T-cell (primary cell): ENCODE data around the gene PDRG1. TPM values are rescaled to one million over a fixed set of nuclear protein-coding genes. Genes with fewer than 3 reads are reported as not detected.

ENCODE experiments used
- ATAC-seq, 4 experiments: fragments of 200-7000 bp in 3 of 4; fragments of 150-1000 bp in 1 of 4; cut with Tn5 transposase; replicated peaks in 1 of 4; 1 replicate in 3 of 4; 2 replicates in 1 of 4; pipeline ENCODE4 v1.10.0; 2021; ENCODE audit warnings: moderate library complexity in 3 of 4, mild to moderate bottlenecking in 2 of 4, moderate number of reproducible peaks in 1 of 4
- CTCF ChIA-PET, 2 donors: fragments of 300-600 bp; sonication (Branson Sonifier 250); formaldehyde crosslinking; loops; one replicate each; lab custom pipeline; 2022; ENCODE audit warnings: antibody characterized with exemption in 2 of 2; lab: Charles Lee
- POLR2A ChIA-PET, 2 donors: fragments of 300-600 bp; sonication (Branson Sonifier 250); formaldehyde crosslinking; loops; one replicate each; lab custom pipeline; 2022; ENCODE audit warnings: antibody characterized with exemption in 2 of 2; lab: Charles Lee
- DNase-seq, 35 experiments: peaks; one replicate each; pipeline versions ENCODE4 v3.0.0 to v3.0.0-alpha.2; 2013 to 2023
- H3K27ac ChIP-seq: one replicate; pipeline ENCODE4 v1.5.1; 2013; ENCODE audit warnings: low read length
- H3K27me3 ChIP-seq, 2 experiments: replicated peaks in 1 of 2; 1 replicate in 1 of 2; 2 replicates in 1 of 2; pipeline versions ENCODE4 v1.6.1 to v1.7.0; 2013; ENCODE audit warnings: low read length in 1 of 2, mixed read lengths in 1 of 2; ENCODE audit not compliant: control insufficient read depth in 2 of 2, insufficient read depth in 2 of 2; ENCODE audit errors: extremely low read depth in 1 of 2
- H3K36me3 ChIP-seq, 2 donors: 1 replicate in 1 of 2; 2 replicates in 1 of 2; pipeline versions ENCODE4 v1.6.1 to v1.7.0; 2013; ENCODE audit warnings: low read length in 1 of 2; ENCODE audit not compliant: control insufficient read depth in 2 of 2, insufficient read depth in 1 of 2; ENCODE audit errors: extremely low read depth in 1 of 2
- H3K4me1 ChIP-seq, 2 experiments: 1 replicate in 1 of 2; 2 replicates in 1 of 2; pipeline versions ENCODE4 v1.6.1 to v1.7.0; 2013; ENCODE audit warnings: low read length in 2 of 2, mixed read lengths in 1 of 2; ENCODE audit not compliant: insufficient read depth in 2 of 2, control insufficient read depth in 1 of 2; ENCODE audit errors: extremely low read depth in 1 of 2
- H3K4me3 ChIP-seq, 2 donors: 1 replicate in 1 of 2; 2 replicates in 1 of 2; pipeline versions ENCODE4 v1.5.1 to v1.7.0; 2013; ENCODE audit warnings: mild to moderate bottlenecking in 2 of 2, low read length in 1 of 2, moderate library complexity in 1 of 2; ENCODE audit not compliant: control insufficient read depth in 1 of 2; ENCODE audit errors: extremely low read depth in 1 of 2
- H3K9me3 ChIP-seq: 2 replicates; pipeline ENCODE4 v1.7.0; 2013
- H3K27ac Mint-ChIP-seq, 2 donors: one replicate each; pipeline ENCODE4 v1.8.0; 2020 to 2021; ENCODE audit warnings: mild to moderate bottlenecking in 2 of 2, mixed read lengths in 2 of 2
- H3K27me3 Mint-ChIP-seq, 2 donors: one replicate each; pipeline ENCODE4 v1.8.0; 2021 to 2022; ENCODE audit warnings: mixed read lengths in 2 of 2
- H3K36me3 Mint-ChIP-seq: one replicate; pipeline ENCODE4 v1.8.0; 2021; ENCODE audit warnings: mixed read lengths
- H3K4me1 Mint-ChIP-seq, 3 donors: one replicate each; pipeline ENCODE4 v1.8.0; 2020 to 2022; ENCODE audit warnings: mixed read lengths in 3 of 3, mild to moderate bottlenecking in 1 of 3
- H3K4me3 Mint-ChIP-seq, 3 donors: one replicate each; pipeline ENCODE4 v1.8.0; 2020 to 2022; ENCODE audit warnings: mild to moderate bottlenecking in 3 of 3, mixed read lengths in 3 of 3, moderate library complexity in 3 of 3
- H3K9me3 Mint-ChIP-seq, 3 donors: one replicate each; pipeline ENCODE4 v1.8.0; 2020 to 2022; ENCODE audit warnings: mixed read lengths in 3 of 3
- WGBS: methylation state at CpG from one replicate; pipeline ENCODE4 v1.1.5; 2013; ENCODE audit warnings: missing lambda C conversion rate; ENCODE audit not compliant: insufficient coverage; 5-methylcytosine and 5-hydroxymethylcytosine counted together
- total RNA-seq, 35 experiments: library from RNA in 6 of 35; stranded (reverse) in 6 of 35; fragments of 120-200 nt in 1 of 35; gene quantifications; one replicate each; pipeline versions ENCODE4 v1.2.1 to v1.2.4 and lab custom pipeline; 2013 to 2026

Gene PDRG1
- total RNA-seq, 5 donors from 2014 or later (not counting 1 experiment from before 2014, with no cell fraction given), result 7.5 to 14.5 (median 11.6) TPM

DNA sequence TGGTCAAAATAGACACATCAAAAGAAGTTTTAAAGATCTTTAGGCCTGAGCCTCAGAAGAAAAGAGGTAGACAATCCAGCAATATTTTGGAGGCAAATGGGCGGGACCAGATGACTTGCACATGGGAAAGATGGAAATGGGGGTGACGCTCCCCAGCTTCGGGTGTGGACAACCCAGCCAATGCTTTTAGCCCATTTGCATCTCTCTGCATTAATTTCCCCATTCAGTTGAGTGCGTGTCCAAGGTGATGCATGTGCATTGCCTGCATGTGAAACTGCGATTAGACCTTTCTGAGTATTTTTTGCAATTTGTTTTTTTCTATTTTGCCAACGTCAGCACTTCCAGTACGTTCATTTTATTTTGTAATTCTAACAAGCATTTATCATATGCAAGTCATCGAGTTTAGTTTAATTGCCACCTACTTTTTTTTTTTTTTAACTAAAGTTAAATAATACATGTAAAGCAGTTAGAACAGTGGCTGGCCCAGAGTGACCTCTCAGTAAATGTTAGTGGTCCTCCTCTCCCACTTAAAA lies 24.2 kb downstream of the PDRG1 start:
- Histone ChIP-seq H3K27me3 (peaks cover 0 to 33% of the 10 kb centered on the region in 2 experiments), H3K9me3 (no peaks in the 10 kb centered on the region), H3K27ac (no peak overlapping the region), H3K36me3 (no peaks in the 10 kb centered on the region), H3K4me1 (no peaks in the 10 kb centered on the region), H3K4me3 (no peak overlapping the region)
- no peak overlapping the region for H3K27ac Mint-ChIP-seq
- no peak for DNase-seq
- ChIA-PET POLR2A (no interaction called here), CTCF (no interaction called here)
- no peaks in the 10 kb centered on the region for H3K9me3 Mint-ChIP-seq
- ATAC-seq, result no peak
- H3K4me1 Mint-ChIP-seq, result no peaks in the 10 kb centered on the region
- peaks cover 33 to 35% of the 10 kb centered on the region in 2 donors for H3K27me3 Mint-ChIP-seq
- no peaks in the 10 kb centered on the region for H3K36me3 Mint-ChIP-seq
- WGBS, result 100% methylated on average over 1 of the region's 8 CpGs
- H3K4me3 Mint-ChIP-seq, result no peak overlapping the region

DNA sequence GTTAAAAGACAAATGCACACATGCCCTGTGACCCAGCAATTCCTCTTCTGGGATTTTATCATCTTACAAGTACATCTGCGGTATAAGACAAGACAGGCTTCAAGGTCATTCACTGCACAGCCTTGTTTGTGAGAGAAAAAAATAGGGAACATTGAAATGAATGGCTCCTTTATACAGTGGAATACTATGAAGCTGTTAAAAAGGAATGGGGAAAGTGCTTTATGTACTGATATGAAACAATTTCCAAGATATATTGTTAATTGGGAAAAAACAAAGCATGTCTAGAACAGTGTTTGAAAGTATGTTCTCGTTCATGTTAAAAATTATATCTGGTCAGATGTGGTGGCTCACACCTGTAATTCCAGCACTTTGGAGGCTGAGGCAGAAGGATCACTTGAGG lies 25.4 kb downstream of the PDRG1 start:
- ChIA-PET CTCF (no interaction called here), POLR2A (interaction anchor here in 1 of 2 donors (0.7 kb wide), 1 partner anchor 108 kb away, joined by 3 read pairs; no protein-coding TSS in a partner anchor)
- no peaks in the 10 kb centered on the region for H3K9me3 Mint-ChIP-seq
- H3K9me3 ChIP-seq, result no peaks in the 10 kb centered on the region
- no peak overlapping the region for H3K27ac Mint-ChIP-seq
- ATAC-seq (no peak), DNase-seq (no peak)
- H3K4me1 Mint-ChIP-seq, result no peaks in the 10 kb centered on the region
- no peak overlapping the region for H3K4me3 Mint-ChIP-seq
- H3K36me3 ChIP-seq, result no peaks in the 10 kb centered on the region
- no peaks in the 10 kb centered on the region for H3K4me1 ChIP-seq
- WGBS, result no CpG with 5 or more reads among the region's 2 CpGs
- H3K27me3 Mint-ChIP-seq, result peaks cover 35 to 38% of the 10 kb centered on the region in 2 donors
- H3K4me3 ChIP-seq, result no peak overlapping the region
- H3K36me3 Mint-ChIP-seq, result no peaks in the 10 kb centered on the region
- peaks cover 0 to 35% of the 10 kb centered on the region in 2 experiments for H3K27me3 ChIP-seq
- no peak overlapping the region for H3K27ac ChIP-seq

DNA sequence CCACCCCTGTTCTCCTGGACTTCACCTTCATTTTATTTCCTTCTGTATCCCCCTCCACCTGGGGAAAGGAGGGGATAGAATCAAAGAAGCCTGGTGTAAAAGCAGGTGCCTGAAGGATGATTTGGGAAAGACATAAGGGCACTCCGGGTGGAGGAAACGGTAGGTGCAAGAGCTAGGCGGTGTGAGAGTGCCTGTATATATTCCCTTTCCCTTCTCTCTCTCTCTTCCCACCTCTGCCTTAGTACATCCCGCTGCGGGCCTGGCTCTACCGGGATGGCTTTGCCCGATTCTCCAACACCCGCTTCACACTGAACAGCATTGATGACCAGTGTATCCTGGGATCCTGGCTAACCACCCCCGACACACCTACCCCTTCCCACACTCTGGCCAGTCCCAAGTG lies 26.2 kb downstream of the PDRG1 start:
- CTCF ChIA-PET, result no interaction called here
- Mint-ChIP-seq H3K27ac (no peak overlapping the region), H3K36me3 (no peaks in the 10 kb centered on the region), H3K4me3 (no peak overlapping the region), H3K27me3 (peaks cover 34 to 38% of the 10 kb centered on the region in 2 donors), H3K4me1 (no peaks in the 10 kb centered on the region), H3K9me3 (no peaks in the 10 kb centered on the region)
- DNase-seq (no peak), ATAC-seq (no peak)
- H3K27me3 ChIP-seq, result peaks cover 0 to 32% of the 10 kb centered on the region in 2 experiments
- H3K27ac ChIP-seq, result no peak overlapping the region
- POLR2A ChIA-PET, result no interaction called here
- H3K9me3 ChIP-seq, result no peaks in the 10 kb centered on the region
- H3K4me3 ChIP-seq, result no peak overlapping the region
- H3K36me3 ChIP-seq, result no peaks in the 10 kb centered on the region
- WGBS, result 83% methylated on average over 6 of the region's 9 CpGs
- H3K4me1 ChIP-seq, result no peaks in the 10 kb centered on the region

DNA sequence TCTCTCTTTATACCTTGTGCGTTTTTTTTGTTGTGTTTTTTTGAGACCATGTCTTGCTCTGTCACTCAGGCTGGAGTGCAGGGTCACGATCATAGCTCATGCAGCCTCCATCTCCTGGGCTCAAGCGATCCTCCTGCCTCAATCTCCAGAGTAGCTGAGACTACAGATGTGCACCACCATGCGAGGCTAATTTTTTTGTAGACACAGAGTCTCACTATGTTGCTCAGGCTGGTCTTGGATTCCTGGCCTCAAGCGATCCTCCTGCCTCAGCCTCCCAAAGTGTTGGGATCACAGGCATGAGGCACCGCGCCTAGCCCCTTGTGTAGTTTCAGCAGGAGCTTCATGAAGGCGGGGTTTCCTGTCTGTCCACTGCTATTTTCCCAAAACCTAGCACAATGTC lies 27.3 kb downstream of the PDRG1 start:
- no peaks in the 10 kb centered on the region for H3K4me1 Mint-ChIP-seq
- H3K4me1 ChIP-seq, result no peaks in the 10 kb centered on the region
- ChIA-PET CTCF (no interaction called here), POLR2A (no interaction called here)
- H3K36me3 Mint-ChIP-seq, result no peaks in the 10 kb centered on the region
- no peak overlapping the region for H3K4me3 Mint-ChIP-seq
- H3K27ac ChIP-seq, result no peak overlapping the region
- 83% methylated on average over 8 of the region's 8 CpGs for WGBS
- DNase-seq (no peak), ATAC-seq (no peak)
- no peaks in the 10 kb centered on the region for H3K9me3 Mint-ChIP-seq
- H3K36me3 ChIP-seq, result no peaks in the 10 kb centered on the region
- H3K4me3 ChIP-seq, result no peak overlapping the region
- H3K9me3 ChIP-seq, result no peaks in the 10 kb centered on the region
- no peak overlapping the region for H3K27ac Mint-ChIP-seq
- peaks cover 40 to 48% of the 10 kb centered on the region in 2 donors for H3K27me3 Mint-ChIP-seq
- peaks cover 0 to 43% of the 10 kb centered on the region in 2 experiments for H3K27me3 ChIP-seq

DNA sequence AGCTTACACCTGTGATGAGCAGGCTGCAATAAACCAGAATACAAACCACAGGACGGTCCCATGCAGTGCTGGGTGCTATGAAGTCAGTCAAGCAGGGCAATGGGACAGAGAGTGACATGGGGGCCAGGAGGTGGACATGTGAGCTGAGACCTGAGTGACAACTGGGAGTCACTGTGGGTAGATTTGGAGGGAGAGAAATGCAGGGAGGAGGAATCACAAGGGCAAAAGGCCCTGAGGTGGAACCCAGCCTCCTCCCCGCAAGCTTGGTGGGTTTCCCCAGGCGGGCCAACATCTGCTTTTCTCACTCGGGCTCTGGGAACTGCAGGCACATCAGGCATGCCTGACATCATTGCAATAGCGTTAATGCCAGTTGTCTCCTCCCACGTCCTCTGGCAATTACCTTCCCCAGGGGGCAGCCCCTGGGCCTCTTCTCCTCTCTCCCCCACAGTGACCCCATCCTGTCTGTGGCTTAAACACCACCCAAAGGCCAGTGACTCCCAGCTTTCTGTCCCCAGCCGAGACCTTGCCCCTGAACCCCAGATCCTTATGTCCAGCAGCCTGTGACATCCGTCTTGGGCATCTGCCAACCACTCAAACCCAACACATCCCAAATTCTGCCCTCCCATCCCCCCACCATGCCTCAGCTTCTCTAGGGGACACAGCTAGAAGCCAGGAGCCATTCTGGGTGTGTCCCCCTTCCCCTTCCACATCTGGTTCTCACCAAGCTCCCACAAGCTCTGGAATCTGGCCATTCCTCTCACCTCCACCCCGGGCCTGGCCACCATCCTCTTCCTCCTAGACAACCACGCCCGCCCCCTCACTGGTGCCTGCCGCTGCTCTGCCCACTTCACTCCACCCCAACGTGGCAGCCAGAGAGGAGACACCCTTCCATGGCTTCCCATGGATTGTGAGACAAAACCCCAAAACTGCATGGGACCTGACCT lies 28.2 kb downstream of the PDRG1 start:
- Histone ChIP-seq H3K4me3 (no peak overlapping the region), H3K4me1 (no peaks in the 10 kb centered on the region), H3K36me3 (no peaks in the 10 kb centered on the region), H3K27me3 (peaks cover 0 to 41% of the 10 kb centered on the region in 2 experiments), H3K9me3 (no peaks in the 10 kb centered on the region), H3K27ac (no peak overlapping the region)
- H3K36me3 Mint-ChIP-seq, result no peaks in the 10 kb centered on the region
- POLR2A ChIA-PET, result no interaction called here
- no peaks in the 10 kb centered on the region for H3K9me3 Mint-ChIP-seq
- H3K4me1 Mint-ChIP-seq, result no peaks in the 10 kb centered on the region
- CTCF ChIA-PET, result interaction anchor here in 1 of 2 donors (0.5 kb wide), 1 partner anchor 739 kb away, joined by 4 read pairs; no protein-coding TSS in a partner anchor
- no peak overlapping the region for H3K27ac Mint-ChIP-seq
- H3K27me3 Mint-ChIP-seq, result peaks cover 42 to 48% of the 10 kb centered on the region in 2 donors
- DNase-seq (no peak), ATAC-seq (no peak)
- WGBS, result 45% methylated on average over 12 of the region's 13 CpGs
- H3K4me3 Mint-ChIP-seq, result no peak overlapping the region

DNA sequence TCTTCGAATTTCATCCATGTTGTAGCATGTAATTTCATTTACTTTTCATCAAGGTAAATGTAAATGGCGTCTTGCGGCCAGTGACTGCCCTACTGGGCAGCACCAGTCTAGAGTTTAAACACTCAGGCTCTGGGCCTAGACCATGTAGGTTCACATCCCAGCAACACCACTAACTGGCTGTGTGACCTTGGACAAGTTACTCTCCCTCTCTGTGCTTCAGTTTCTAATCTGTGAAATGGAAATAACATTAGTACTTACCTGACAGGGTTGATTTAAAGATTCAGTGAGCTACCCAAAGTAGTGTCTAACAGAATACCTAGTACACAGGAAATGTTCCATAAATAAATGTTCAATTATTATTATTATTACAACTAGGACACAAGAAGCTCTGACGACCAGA lies 29.3 kb downstream of the PDRG1 start:
- H3K4me1 Mint-ChIP-seq, result no peaks in the 10 kb centered on the region
- H3K9me3 Mint-ChIP-seq, result no peaks in the 10 kb centered on the region
- no peaks in the 10 kb centered on the region for H3K4me1 ChIP-seq
- no peak overlapping the region for H3K27ac Mint-ChIP-seq
- no peaks in the 10 kb centered on the region for H3K9me3 ChIP-seq
- no peak for DNase-seq
- 100% methylated on average over 2 of the region's 4 CpGs for WGBS
- ChIA-PET POLR2A (no interaction called here), CTCF (no interaction called here)
- peaks cover 45 to 46% of the 10 kb centered on the region in 2 donors for H3K27me3 Mint-ChIP-seq
- H3K27ac ChIP-seq, result no peak overlapping the region
- H3K27me3 ChIP-seq, result peaks cover 0 to 41% of the 10 kb centered on the region in 2 experiments
- H3K4me3 Mint-ChIP-seq, result no peak overlapping the region
- no peaks in the 10 kb centered on the region for H3K36me3 Mint-ChIP-seq
- no peaks in the 10 kb centered on the region for H3K36me3 ChIP-seq
- H3K4me3 ChIP-seq, result no peak overlapping the region
- no peak for ATAC-seq
